IMR-90 (cell line): ENCODE results near the gene CERK. TPM values are rescaled to one million over a fixed set of nuclear protein-coding genes. Genes with fewer than 3 reads are reported as not detected.

Source experiments
- ATAC-seq: fragments of 200-7000 bp; cut with Tn5 transposase; 2 replicates; pipeline ENCODE4 v1.9.1; 2020; ENCODE audit warnings: low read depth, mild to moderate bottlenecking, moderate library complexity
- BruUV-seq: library from RNA; stranded (reverse); fragments of 400-500 nt; replicated peaks from 2 replicates; lab custom pipeline; 2021; lab: Mats Ljungman, UMichigan
- CTCF ChIA-PET: fragments of 300-600 bp; formaldehyde crosslinking; extraction: SDS; loops from one replicate; lab custom pipeline; 2021; ENCODE audit warnings: antibody characterized with exemption; lab: Yijun Ruan, JAX
- POLR2A ChIA-PET: fragments of 300-600 bp; sonication (Branson Sonifier 250); formaldehyde crosslinking; loops from one replicate; lab custom pipeline; 2022; ENCODE audit warnings: antibody characterized with exemption; ENCODE audit not compliant: unreplicated experiment; lab: Charles Lee
- DNase-seq: peaks from one replicate; pipeline ENCODE4 v3.0.0; 2013
- H2AFZ ChIP-seq: replicated peaks from 2 replicates; pipeline ENCODE3; 2013; ENCODE audit warnings: low read length, mild to moderate bottlenecking; ENCODE audit not compliant: poor library complexity
- H2AK5ac ChIP-seq: 2 replicates; pipeline ENCODE4 v1.6.1; 2013; ENCODE audit warnings: low read depth, low read length, inconsistent platforms
- H2AK9ac ChIP-seq: replicated peaks from 2 replicates; pipeline ENCODE3; 2013; ENCODE audit warnings: mild to moderate bottlenecking, low read depth, low read length, moderate library complexity; ENCODE audit not compliant: poor library complexity
- H2BK120ac ChIP-seq: 2 replicates; pipeline ENCODE4 v1.6.1; 2013; ENCODE audit warnings: low read depth, low read length, inconsistent platforms
- H2BK15ac ChIP-seq: 3 replicates; pipeline ENCODE4 v1.6.1; 2013; ENCODE audit warnings: low read depth, low read length, inconsistent platforms
- H2BK20ac ChIP-seq: 2 replicates; pipeline ENCODE4 v1.6.1; 2013; ENCODE audit warnings: low read depth, mild to moderate bottlenecking, inconsistent platforms, low read length, moderate library complexity
- H2BK5ac ChIP-seq: 2 replicates; pipeline ENCODE4 v1.6.1; 2013; ENCODE audit warnings: mild to moderate bottlenecking, low read depth, low read length, inconsistent platforms; ENCODE audit not compliant: poor library complexity, severe bottlenecking
- H3K14ac ChIP-seq: replicated peaks from 2 replicates; pipeline ENCODE4 v1.6.1; 2013; ENCODE audit warnings: low read depth, low read length, inconsistent platforms
- H3K18ac ChIP-seq: 2 replicates; pipeline ENCODE4 v1.6.1; 2013; ENCODE audit warnings: low read depth, low read length, control low read depth
- H3K23ac ChIP-seq: 2 replicates; pipeline ENCODE4 v1.6.1; 2013; ENCODE audit warnings: low read depth, low read length, inconsistent platforms
- H3K27ac ChIP-seq: 2 replicates; pipeline ENCODE4 v1.5.1; 2013; ENCODE audit warnings: mild to moderate bottlenecking, control low read depth, low read length; ENCODE audit not compliant: insufficient read depth
- H3K27me3 ChIP-seq: 2 replicates; pipeline ENCODE4 v1.6.1; 2013; ENCODE audit warnings: low read length; ENCODE audit not compliant: control insufficient read depth, insufficient read depth
- H3K36me3 ChIP-seq: 2 replicates; pipeline ENCODE4 v1.6.1; 2013; ENCODE audit warnings: low read length, mixed read lengths; ENCODE audit not compliant: control insufficient read depth, insufficient read depth
- H3K4ac ChIP-seq: 2 replicates; pipeline ENCODE4 v1.6.1; 2013; ENCODE audit warnings: low read depth, low read length, inconsistent platforms
- H3K4me1 ChIP-seq: 2 replicates; pipeline ENCODE4 v1.6.1; 2013; ENCODE audit warnings: low read length, mixed read lengths; ENCODE audit not compliant: control insufficient read depth, insufficient read depth
- H3K4me2 ChIP-seq: 2 replicates; pipeline ENCODE4 v1.6.1; 2013; ENCODE audit warnings: low read depth, mild to moderate bottlenecking, control low read depth, low read length, moderate library complexity
- H3K4me3 ChIP-seq: 2 replicates; pipeline ENCODE4 v1.5.1; 2013; ENCODE audit warnings: low read depth, mild to moderate bottlenecking, control low read depth, low read length, moderate library complexity; ENCODE audit not compliant: insufficient read depth
- H3K56ac ChIP-seq: 2 replicates; pipeline ENCODE4 v1.6.1; 2013; ENCODE audit warnings: low read length, inconsistent platforms; ENCODE audit not compliant: insufficient read depth; ENCODE audit errors: extremely low read depth
- H3K79me1 ChIP-seq, 2 experiments: 2 replicates each; pipeline ENCODE4 v1.6.1; 2013; ENCODE audit warnings: low read length in 2 of 2, inconsistent platforms in 1 of 2, low read depth in 1 of 2
- H3K9ac ChIP-seq: 2 replicates; pipeline ENCODE4 v1.6.1; 2013; ENCODE audit warnings: low read depth, low read length, control low read depth
- H3K9me1 ChIP-seq: 2 replicates; pipeline ENCODE4 v1.6.1; 2013; ENCODE audit warnings: low read length, inconsistent platforms; ENCODE audit not compliant: insufficient read depth
- H3K9me3 ChIP-seq: 2 replicates; pipeline ENCODE4 v1.6.1; 2013; ENCODE audit warnings: low read length; ENCODE audit not compliant: control insufficient read depth, insufficient read depth
- H4K20me1 ChIP-seq: 2 replicates; pipeline ENCODE4 v1.6.1; 2013; ENCODE audit warnings: low read length, inconsistent platforms; ENCODE audit not compliant: insufficient read depth
- H4K5ac ChIP-seq: 2 replicates; pipeline ENCODE4 v1.6.1; 2013; ENCODE audit warnings: mild to moderate bottlenecking, low read depth, low read length, control low read depth
- H4K8ac ChIP-seq, 2 experiments: 2 replicates each; pipeline ENCODE4 v1.6.1; 2013; ENCODE audit warnings: low read depth in 2 of 2, low read length in 2 of 2, control low read depth in 1 of 2, inconsistent platforms in 1 of 2
- H4K91ac ChIP-seq: 2 replicates; pipeline ENCODE4 v1.6.1; 2013; ENCODE audit warnings: low read depth, low read length, inconsistent platforms; ENCODE audit not compliant: insufficient read depth
- FOS ChIP-seq: fragments of 150-350 bp; IDR thresholded peaks from 2 replicates; pipeline ENCODE4 v1.6.1; 2016; ENCODE audit warnings: low read depth, low read length
- RAD21 ChIP-seq: IDR thresholded peaks from 2 replicates; pipeline ENCODE4 v1.6.1; 2012; ENCODE audit warnings: low read length, improper control_type of control experiment
- RCOR1 ChIP-seq: IDR thresholded peaks from 2 replicates; pipeline ENCODE4 v1.6.1; 2012; ENCODE audit warnings: mild to moderate bottlenecking, low read length, improper control_type of control experiment; ENCODE audit not compliant: insufficient replicate concordance
- USF2 ChIP-seq: fragments of 150-350 bp; IDR thresholded peaks from 2 replicates; pipeline ENCODE4 v1.6.1; 2017; ENCODE audit warnings: mild to moderate bottlenecking, antibody characterized with exemption, low read length, low read depth
- WGBS, 2 experiments: methylation state at CpG; one replicate each; pipeline versions ENCODE4 v1.1.5 to v1.1.7; 2013; ENCODE audit warnings: missing lambda C conversion rate in 2 of 2; ENCODE audit not compliant: insufficient read length in 1 of 2; ENCODE audit errors: extremely low coverage in 2 of 2; 5-methylcytosine and 5-hydroxymethylcytosine counted together
- dilution Hi-C: fragments of 300-500 bp; cut with HindIII; formaldehyde crosslinking; loops from one replicate; pipeline ENCODE4 v1.14.3; 2018; ENCODE audit warnings: low sequenced_read_pairs; ENCODE audit not compliant: unreplicated experiment
- in situ Hi-C: fragments of 300-500 bp; cut with MboI; formaldehyde crosslinking; loops from 3 replicates; pipeline ENCODE4 v1.14.3; 2019; ENCODE audit warnings: low sequenced_read_pairs, inconsistent platforms, mixed read lengths
- intact Hi-C: fragments of 100-400 bp; cut with micrococcal nuclease; formaldehyde crosslinking; loops from 2 replicates; pipeline ENCODE4 v1.10.0; 2022
- polyA plus RNA-seq, 3 experiments: library from polyadenylated mRNA; depleted of rRNA; stranded (reverse); fragments of >200 nt; gene quantifications; 2 replicates each; pipeline ENCODE4 v1.2.3, GENCODE V29; 2012; ENCODE audit warnings: low replicate concordance in 1 of 3
- total RNA-seq: library from RNA; depleted of rRNA; stranded (reverse); fragments of >200 nt; gene quantifications from 2 replicates; pipeline ENCODE4 v1.2.3, GENCODE V29; 2012

Gene CERK
- total and polyA plus RNA-seq, 2 of the 4 experiments (the other 2 are of a cell fraction) = 25.3 to 38.7 TPM

GRCh38 chr22:46777609-46777970, 39.5 kb upstream of the CERK start:
- Histone ChIP-seq H2BK5ac (no peak overlapping the region), H3K18ac (no peak overlapping the region), H2AK9ac (peak overlapping the region; percentile 74), H3K4me1 (peaks cover 11% of the 10 kb centered on the region), H3K4me3 (no peak overlapping the region), H3K4me2 (no peak overlapping the region), H4K91ac (peak overlapping the region; percentile 15; the same call in 1 of the 2 replicates), H3K9ac (no peak overlapping the region), H3K79me1 (peaks cover 42 to 89% of the 10 kb centered on the region in 2 experiments), H3K27me3 (no peaks in the 10 kb centered on the region), H3K36me3 (no peaks in the 10 kb centered on the region), H4K20me1 (peaks cover 54% of the 10 kb centered on the region), H3K4ac (peak overlapping the region; percentile 7; the same call in 1 of the 2 replicates), H3K27ac (no peak overlapping the region), H3K56ac (no peak overlapping the region), H3K9me3 (no peaks in the 10 kb centered on the region), H3K14ac (no peak overlapping the region), H4K8ac (no peak overlapping the region), H2BK120ac (no peak overlapping the region), H3K23ac (no peak overlapping the region; the same call in 1 of the 2 replicates), H2AK5ac (no peak overlapping the region), H2BK20ac (no peak overlapping the region), H3K9me1 (peaks cover 35% of the 10 kb centered on the region), H2BK15ac (no peak overlapping the region), H2AFZ (no peak overlapping the region), H4K5ac (no peak overlapping the region)
- 27% methylated on average over 3 of the region's 11 CpGs; no CpG with 5 or more reads in 1 of the 2 experiments for WGBS, 2 experiments
- DNase-seq (no peak), ATAC-seq (no peak)
- in situ Hi-C loops (no loop called here), intact Hi-C loops (no loop called here), dilution Hi-C loops (no loop called here)
- CTCF ChIA-PET = no interaction called here
- no TSS peak for BruUV-seq
- POLR2A ChIA-PET = no interaction called here
- TF ChIP-seq USF2 = no peak
- no peak for TF ChIP-seq FOS
- no peak for TF ChIP-seq RAD21
- no peak for TF ChIP-seq RCOR1
